MG63 (cell line): ENCODE data around the gene RABGEF1. TPM values are rescaled to one million over a fixed set of nuclear protein-coding genes. Genes with fewer than 3 reads are reported as not detected.
A peak's percentile ranks its signal among the peaks of the same experiment; 100 is the strongest.
"Not testable (repeated sequence)": the region's sequence is repeated elsewhere in the genome, so short reads cannot be mapped to it uniquely, and the experiment has no call there.

ENCODE experiments used
- DNase-seq: peaks from one replicate; pipeline ENCODE4 v3.0.0-alpha.2; 2020
- H3K27me3 ChIP-seq: fragments of 250-450 bp; sonication (Bioruptor Pico); 2 replicates; pipeline ENCODE4 v1.5.1; 2020; ENCODE audit warnings: mild to moderate bottlenecking, moderate library complexity
- H3K36me3 ChIP-seq: fragments of 250-450 bp; sonication (Bioruptor Pico); 2 replicates; pipeline ENCODE4 v1.5.1; 2020; ENCODE audit warnings: mild to moderate bottlenecking, moderate library complexity
- H3K4me3 ChIP-seq: fragments of 250-450 bp; sonication (Bioruptor Pico); 2 replicates; pipeline ENCODE4 v1.5.1; 2020; ENCODE audit warnings: mild to moderate bottlenecking, moderate library complexity
- H3K9me3 ChIP-seq: fragments of 250-450 bp; sonication (Bioruptor Pico); 2 replicates; pipeline ENCODE4 v1.5.1; 2020; ENCODE audit warnings: mild to moderate bottlenecking, moderate library complexity
- total RNA-seq: library from RNA; depleted of rRNA; stranded (reverse); fragments of >200 nt; shearing (Covaris generic); gene quantifications from 2 replicates; pipeline ENCODE4 v1.2.3, GENCODE V29; 2014; ENCODE audit warnings: low replicate concordance; rRNA removed

Gene RABGEF1
- total RNA-seq: 12.2 and 29.1 TPM in 2 replicates

DNA sequence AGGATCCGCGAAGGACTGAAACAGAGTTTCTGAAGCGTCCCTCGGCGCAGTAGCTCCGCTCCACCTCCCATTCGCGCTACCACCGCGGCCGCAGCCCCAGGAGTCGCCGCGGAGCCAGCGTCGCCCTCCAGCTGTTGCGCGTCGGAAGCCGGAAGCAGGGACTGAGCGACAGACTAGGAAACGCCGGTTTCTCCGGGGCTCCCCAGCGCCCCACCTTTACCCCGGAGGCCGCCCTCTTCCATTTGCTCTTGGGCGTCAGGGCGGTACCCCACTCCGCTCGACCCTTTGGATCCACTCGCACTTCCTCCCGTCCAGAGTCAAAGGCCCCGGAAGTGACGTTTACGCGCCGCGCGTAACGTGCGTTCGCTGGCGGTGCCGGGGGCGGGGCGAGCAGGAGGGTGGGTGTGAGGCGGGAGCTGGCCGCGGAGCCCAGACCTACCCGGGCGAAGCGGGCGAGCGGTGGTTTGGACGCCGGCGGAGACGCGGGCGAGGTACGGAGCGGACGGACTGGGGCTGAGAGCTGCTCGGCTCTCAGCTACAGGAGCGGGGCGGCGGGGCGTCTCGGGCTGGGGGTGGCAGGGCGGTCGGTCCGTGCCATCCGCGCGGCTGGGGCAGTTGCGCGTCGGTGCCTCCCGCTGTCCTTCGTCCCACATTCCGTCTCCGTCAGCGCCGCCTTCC, at the start of gene RABGEF1:
TSS of gene RABGEF1 (plus strand) at position 432 of the 678 bp plus-strand sequence. CDS start 31,167 bp downstream, outside the sequence.
- Histone ChIP-seq H3K4me3 (peak within 1 kb of the TSS; percentile 64), H3K36me3 (no peaks in the 10 kb centered on the region; the same call in 1 of the 2 replicates), H3K9me3 (no peaks in the 10 kb centered on the region), H3K27me3 (no peaks in the 10 kb centered on the region)
- DNase-seq: peak; percentile 92

DNA sequence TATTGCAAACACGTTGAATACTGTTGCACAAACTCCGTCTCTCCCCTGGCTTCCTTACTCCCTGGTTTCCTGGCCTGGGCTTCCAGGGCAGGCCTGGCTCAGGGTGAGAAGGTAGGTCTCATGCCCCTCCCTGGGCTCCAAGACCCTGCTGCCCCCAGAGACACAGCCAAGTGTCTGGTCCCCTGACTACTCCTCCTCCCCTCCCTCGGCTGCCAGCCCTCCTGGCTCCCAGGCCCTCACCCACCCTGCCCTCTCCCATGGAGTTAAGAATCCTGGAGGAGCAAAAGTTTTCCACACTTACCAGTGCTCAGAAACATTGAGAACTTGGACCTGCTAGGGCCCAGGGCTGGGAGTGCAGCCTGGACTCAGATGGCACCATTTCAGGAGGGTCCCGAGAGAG, 47.2 kb upstream of the RABGEF1 start:
- H3K36me3 ChIP-seq: peaks cover under 1% of the 10 kb centered on the region; the same call in 1 of the 2 replicates
- no peaks in the 10 kb centered on the region for H3K27me3 ChIP-seq
- no peak for DNase-seq
- H3K9me3 ChIP-seq: 0 out of 2 replicates have a peak, but pooled peaks cover 1% of the 10 kb centered on the region
- no peak overlapping the region for H3K4me3 ChIP-seq

DNA sequence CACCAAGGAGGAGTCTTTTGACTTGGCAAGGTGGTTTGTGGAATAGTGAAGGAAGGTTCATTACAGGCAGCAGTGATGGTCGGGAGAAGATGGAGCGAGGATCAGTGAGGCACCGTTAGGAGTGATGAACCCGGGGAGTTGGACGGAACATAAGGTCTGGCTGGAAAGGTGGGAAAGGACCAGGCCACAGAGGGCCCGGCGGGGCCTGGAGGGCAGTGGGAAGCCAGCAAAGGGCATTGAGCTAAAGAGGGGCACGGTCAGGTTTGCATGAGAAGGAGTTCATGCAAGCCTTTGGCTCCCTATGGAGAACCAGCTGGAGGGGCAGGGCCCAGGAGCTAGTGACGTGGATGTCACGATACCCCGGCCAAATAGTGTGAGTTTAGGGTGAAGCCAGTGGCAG, 46.2 kb upstream of the RABGEF1 start:
- Histone ChIP-seq H3K9me3 (no peaks in the 10 kb centered on the region), H3K4me3 (no peak overlapping the region), H3K36me3 (no peaks in the 10 kb centered on the region), H3K27me3 (no peaks in the 10 kb centered on the region)
- no peak for DNase-seq

DNA sequence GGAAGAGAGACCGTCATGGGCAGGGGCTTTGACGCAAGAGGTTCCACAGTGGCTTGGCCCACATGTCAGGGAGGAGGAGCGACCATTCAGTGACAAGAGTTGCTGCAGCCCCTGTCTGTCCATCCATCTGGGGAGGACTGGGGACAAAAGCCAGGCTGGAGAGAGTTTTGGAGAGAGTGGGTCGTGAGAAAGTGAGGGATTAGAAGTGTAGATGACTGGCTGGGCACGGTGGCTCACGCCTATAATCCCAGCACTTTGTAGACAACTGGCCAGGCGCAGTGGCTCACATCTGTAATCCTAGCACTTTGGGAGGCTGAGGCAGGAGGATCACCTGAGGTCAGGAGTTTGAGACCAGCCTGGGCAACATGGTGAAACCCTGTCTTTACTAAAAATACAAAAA, 45.1 kb upstream of the RABGEF1 start:
- not testable (repeated sequence) for DNase-seq, H3K27me3 ChIP-seq, H3K36me3 ChIP-seq, H3K9me3 ChIP-seq, H3K4me3 ChIP-seq

DNA sequence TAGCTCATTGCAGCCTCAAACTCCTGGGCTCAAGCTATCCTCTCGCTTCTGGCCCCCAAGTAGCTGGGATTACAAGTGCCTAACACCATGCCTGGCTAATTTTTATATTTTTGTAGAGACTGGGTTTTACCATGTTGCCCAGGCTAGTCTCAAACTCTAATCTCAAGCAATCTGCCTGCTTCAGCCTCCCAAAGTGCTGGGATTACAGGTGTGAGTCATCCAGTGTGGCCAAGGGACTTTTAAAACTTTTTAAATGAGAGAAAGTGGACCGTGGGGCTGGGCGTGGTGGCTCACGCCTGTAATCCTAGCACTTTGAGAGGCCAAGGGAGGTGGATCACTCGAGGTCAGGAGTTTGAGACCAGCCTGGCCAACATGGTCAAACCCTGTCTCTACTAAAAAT, 44.4 kb upstream of the RABGEF1 start:
- H3K36me3 ChIP-seq, H3K4me3 ChIP-seq, H3K9me3 ChIP-seq, H3K27me3 ChIP-seq, DNase-seq: not testable (repeated sequence)

DNA sequence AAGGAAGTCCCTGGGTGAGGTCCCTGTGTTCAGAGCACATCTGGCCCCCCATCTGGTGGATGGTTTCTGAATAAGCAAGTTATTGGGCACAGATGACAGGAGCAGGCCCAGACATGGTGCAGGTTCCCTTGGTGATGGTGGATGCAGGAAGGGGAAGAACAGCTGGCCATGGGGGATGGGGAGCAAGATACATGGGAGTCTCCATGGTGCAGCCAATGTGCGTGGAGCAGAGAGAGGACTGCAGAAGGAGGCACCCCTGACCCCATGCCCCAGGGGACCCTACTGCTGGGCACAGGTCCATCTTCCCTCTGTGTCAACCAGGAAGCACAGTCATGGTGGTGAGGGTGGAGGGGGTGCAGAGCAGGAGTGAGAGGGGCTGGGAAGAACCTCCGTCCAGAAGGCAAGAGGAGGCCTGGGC, 43.8 kb upstream of the RABGEF1 start:
- no peaks in the 10 kb centered on the region for H3K36me3 ChIP-seq
- DNase-seq: peak; percentile 67
- H3K4me3 ChIP-seq: no peak overlapping the region
- H3K27me3 ChIP-seq: no peaks in the 10 kb centered on the region
- H3K9me3 ChIP-seq: no peaks in the 10 kb centered on the region

DNA sequence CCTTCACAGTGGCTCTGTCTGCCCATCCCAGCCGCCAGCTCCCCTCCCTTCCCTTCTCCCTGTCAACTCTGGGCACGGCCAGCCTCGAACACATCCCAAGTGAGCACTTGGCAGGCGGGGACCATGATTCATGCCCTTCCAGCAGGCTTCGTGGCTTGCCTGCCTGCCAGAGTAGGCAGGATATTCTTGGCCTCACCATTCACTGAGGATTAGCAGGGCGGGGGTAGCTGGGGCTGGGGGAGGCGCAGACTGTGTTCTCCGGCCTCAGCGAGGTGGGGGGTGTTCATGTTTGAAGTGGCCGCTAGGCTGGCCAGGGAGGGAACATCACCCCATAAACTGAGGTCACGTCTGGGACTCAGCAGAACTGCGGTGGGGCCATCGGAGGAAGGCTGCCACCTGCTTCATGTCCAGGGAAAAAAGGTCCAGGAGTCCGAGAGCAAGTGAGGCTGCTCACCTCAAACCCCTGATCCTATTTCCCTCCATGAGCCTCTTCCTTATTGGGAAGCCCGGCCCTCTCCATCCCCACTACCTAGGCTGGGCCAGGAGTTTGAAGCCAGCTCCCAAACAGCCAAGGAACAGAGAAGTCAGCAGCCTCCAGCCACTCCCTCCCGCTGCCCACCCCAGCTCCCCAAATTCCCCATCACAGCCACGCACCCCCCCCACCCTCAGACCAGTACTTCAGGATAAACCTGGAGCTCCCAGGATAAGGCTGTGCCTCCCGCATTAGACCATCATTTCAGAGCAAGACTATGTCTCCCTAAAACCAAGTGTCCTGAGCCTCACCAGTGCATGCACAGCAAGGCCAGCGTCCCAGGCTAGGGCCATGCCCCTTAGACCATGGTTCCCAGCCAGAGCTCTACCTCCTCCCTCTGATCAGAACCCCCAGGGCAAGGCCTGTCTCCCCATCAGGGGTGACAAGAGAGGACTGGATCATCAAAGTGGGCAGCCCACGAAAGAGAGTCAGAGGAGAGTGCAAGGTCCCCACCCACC, 42.8 kb upstream of the RABGEF1 start:
- Histone ChIP-seq H3K9me3 (no peaks in the 10 kb centered on the region), H3K27me3 (no peaks in the 10 kb centered on the region), H3K4me3 (no peak overlapping the region), H3K36me3 (no peaks in the 10 kb centered on the region)
- peak; percentile 93 for DNase-seq

DNA sequence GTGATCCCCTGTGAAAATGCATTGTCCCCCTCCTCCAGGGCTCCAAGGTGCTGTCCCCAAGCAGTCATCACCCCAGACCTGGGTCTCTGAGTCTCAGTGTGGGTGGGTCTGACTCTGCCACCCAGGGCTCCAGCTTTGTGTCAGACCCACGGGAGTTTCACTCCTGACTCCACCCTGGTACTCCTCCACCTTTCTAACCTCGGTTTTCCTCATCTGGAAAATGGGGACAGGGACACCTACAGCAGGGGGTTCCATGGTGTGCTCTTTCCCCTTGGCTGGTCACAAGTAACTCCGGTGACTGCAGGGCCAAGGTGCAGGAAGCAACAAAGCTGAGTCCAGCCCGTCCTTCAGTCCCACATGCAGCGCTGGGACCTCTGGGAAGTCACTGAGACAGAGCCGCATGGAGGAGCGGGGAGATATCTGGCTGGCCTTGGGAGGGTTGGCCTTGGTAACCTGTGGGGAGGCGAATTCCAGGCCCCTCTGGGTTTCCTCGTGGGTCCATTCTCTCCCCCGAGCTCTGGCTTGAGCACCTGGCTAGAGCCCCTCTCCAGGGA, 41.8 kb upstream of the RABGEF1 start:
- no peak for DNase-seq
- Histone ChIP-seq H3K36me3 (no peaks in the 10 kb centered on the region), H3K27me3 (no peaks in the 10 kb centered on the region), H3K4me3 (no peak overlapping the region), H3K9me3 (no peaks in the 10 kb centered on the region)

DNA sequence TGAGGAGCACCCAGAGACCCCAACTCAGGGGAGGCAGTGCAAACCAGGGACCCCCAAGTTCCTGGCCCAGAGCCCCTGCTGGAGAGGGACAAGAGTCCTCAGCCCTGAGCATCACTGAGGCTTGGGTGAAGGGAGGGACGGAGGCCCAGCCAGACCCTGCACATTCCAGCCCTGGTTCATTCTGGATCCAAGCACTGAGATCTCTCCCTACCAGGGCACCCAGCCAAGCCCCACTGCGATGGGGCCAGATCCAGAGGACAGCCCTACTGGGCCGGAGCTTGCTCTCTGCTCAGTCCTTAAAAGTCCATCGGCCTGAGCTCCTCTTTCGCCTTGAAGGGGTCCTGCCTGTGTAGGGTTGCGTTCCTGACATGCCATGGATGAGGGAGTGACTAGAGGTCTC, 40.5 kb upstream of the RABGEF1 start:
- H3K4me3 ChIP-seq: no peak overlapping the region
- no peaks in the 10 kb centered on the region for H3K27me3 ChIP-seq
- no peak for DNase-seq
- no peaks in the 10 kb centered on the region for H3K9me3 ChIP-seq
- H3K36me3 ChIP-seq: no peaks in the 10 kb centered on the region

DNA sequence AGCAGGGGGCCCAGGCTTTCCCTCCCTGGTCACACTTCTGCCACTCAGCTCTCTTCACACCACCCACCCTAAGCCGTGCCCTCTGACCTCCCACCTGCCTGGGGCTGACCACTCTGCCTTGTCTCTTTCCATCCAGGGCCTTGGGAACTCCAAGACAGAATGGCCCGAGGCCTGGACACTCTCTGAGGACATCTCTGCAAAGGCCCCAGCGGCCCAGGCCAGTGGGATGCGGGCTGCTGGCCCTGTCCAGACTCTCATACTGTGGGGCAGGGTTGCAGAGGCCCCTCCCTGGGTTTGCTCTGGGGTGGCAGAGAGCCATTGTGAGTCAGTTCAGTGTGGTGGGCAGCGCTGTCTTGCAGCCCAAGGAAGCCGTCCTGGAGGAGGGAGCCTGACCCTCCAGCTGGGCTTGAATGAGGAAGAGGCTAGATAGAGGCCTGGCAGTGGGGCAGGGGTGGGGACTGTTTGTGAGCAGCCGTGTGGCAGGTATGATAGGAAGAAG, 39.9 kb upstream of the RABGEF1 start:
- H3K4me3 ChIP-seq: no peak overlapping the region
- no peak for DNase-seq

DNA sequence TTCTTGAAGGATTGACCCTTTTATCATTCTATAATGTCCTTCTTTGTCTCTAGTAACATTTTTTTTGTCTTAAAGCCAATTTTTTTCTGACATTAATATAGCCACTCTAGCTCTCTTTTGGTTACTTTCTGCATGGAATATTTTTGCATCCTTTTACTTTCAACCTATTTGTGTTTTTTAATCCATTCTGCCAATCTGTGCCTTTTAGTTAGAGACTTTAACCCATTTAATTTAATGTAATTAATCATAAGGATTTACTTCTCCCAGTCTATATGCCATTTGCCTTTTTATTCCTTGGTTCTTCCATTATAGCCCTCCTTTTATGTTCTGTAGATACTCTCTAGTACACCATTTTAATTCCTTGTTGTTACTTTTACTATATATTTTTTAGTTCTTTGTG, 32.7 kb upstream of the RABGEF1 start:
- Histone ChIP-seq H3K4me3 (no peak overlapping the region), H3K9me3 (no peaks in the 10 kb centered on the region), H3K36me3 (no peaks in the 10 kb centered on the region; the same call in 1 of the 2 replicates), H3K27me3 (no peaks in the 10 kb centered on the region)
- no peak for DNase-seq

More for the DNA sequence above, 39.9 kb upstream of the RABGEF1 start:
- no peaks in the 10 kb centered on the region for H3K36me3 ChIP-seq
- H3K9me3 ChIP-seq: no peaks in the 10 kb centered on the region
- no peaks in the 10 kb centered on the region for H3K27me3 ChIP-seq

DNA sequence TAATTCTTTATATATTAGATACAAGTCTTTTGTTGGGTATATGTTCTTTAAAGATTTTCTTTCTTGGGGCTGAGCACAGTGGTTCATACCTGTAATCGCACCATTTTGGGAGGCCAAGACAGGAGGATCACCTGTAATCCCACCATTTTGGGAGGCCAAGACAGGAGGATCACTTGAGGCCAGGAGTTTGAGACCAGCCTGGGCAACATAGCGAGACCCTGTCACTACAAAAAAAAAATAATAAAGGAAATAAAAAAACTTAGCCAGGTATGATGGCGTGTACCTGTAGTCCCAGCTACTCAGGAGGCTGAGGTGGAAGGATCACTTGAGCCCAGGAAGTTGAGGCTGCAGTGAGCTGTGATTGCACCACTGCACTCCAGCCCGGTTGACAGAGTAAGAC, 29.8 kb upstream of the RABGEF1 start:
- not testable (repeated sequence) for H3K4me3 ChIP-seq

DNA sequence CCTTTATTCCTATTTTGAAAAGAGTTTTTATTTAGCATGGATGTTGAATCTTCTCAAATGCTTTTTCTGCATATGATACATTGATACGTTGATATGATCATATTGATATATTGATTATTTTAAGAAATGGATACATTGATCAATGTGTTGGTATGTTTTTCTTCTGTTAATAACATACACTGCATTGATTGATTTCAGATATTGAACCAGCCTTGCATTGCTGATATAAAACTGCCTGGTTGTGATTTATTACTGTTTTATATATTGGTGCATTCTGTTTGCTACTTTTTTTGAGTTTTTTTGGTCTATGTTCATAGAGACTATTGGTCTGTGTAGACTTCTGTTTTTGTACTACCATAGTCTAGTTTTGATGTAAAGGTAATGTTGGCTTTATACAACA, 26.8 kb upstream of the RABGEF1 start:
- Histone ChIP-seq H3K27me3 (no peaks in the 10 kb centered on the region), H3K9me3 (no peaks in the 10 kb centered on the region), H3K36me3 (peaks cover 6% of the 10 kb centered on the region), H3K4me3 (no peak overlapping the region)
- no peak for DNase-seq

More for the DNA sequence above, 29.8 kb upstream of the RABGEF1 start:
- H3K36me3 ChIP-seq, H3K27me3 ChIP-seq, DNase-seq, H3K9me3 ChIP-seq: not testable (repeated sequence)

DNA sequence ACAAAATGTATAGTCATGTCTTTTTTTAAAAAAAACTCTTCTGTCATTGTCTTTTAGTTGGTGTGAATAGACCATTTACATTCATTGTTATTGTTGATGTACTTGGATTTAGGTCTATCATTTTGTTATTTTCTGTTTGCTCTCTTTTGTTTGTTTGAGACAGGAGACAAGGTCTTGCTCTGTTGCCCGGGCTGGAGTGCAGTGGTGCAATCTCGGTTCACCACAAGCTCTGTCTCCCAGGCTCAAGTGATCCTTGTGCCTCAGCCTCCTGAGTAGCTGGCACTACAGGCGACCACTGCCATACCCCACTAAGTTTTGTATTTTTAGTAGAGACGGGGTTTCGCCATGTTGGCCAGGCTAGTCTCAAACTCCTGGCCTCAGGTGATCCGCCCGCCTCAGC, 23.9 kb upstream of the RABGEF1 start:
- not testable (repeated sequence) for H3K4me3 ChIP-seq, H3K27me3 ChIP-seq, DNase-seq, H3K9me3 ChIP-seq, H3K36me3 ChIP-seq

DNA sequence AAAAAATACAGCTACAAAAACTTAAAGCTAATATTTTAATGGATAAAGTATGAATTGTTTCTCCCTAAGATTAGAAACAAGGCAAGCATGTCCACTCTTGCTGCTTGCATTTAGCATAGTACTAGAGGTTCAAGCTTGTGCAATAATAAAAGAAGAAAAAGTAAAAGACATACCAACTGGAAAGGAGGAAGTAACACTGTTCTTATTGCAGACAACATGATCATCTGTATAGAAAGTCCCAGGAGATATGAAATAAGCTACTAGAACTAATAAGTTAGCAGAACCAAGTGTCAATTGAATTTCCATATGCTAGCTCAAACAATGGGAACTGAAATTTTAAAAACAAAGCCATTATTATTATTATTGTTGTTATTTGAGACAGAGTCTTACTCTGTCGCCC, 20.0 kb upstream of the RABGEF1 start:
- Histone ChIP-seq H3K36me3 (peaks cover 15% of the 10 kb centered on the region), H3K9me3 (peaks cover 3% of the 10 kb centered on the region), H3K27me3 (no peaks in the 10 kb centered on the region), H3K4me3 (no peak overlapping the region)
- DNase-seq: no peak

DNA sequence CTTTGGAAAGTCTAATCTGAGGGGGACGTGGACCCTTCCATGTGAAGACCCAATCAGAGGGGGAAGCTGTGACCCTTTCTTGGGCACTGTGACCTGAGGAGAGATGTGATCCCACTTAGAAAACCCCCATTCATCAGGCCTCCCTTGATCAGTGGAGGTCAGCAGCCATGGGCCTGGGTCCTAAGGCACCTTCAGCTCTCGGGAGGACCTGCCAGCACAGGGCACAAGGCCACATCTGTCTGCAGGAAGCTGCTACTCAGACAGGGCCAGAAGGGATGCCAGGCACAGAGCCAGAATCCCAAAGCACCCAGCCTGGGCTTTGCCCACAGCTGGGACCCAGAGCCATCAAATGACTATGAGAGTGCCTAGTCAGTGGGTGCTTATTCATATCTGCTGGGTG, 14.7 kb upstream of the RABGEF1 start:
- Histone ChIP-seq H3K27me3 (no peaks in the 10 kb centered on the region), H3K36me3 (peaks cover 16% of the 10 kb centered on the region), H3K4me3 (no peak overlapping the region), H3K9me3 (peaks cover 3% of the 10 kb centered on the region)
- no peak for DNase-seq

DNA sequence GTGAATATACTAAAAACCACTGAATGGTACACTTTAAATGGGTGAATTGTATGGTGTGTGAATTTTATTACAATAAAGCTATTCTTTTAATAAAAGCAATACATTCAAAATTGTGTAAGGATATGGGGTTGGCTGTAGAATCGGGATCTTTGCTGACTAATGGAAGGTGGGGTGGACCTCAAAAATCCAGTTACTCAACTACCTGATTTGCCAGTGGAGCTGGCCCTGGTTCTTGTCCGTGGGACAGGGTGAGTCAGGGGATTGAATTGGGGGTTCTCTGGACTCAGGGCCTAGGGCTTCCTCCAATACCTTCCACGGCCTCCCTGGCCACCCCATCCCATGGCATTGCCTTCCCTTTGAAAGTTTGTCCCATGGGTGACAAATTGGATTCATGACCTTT, 13.5 kb upstream of the RABGEF1 start:
- H3K4me3 ChIP-seq: no peak overlapping the region
- H3K36me3 ChIP-seq: peaks cover 16% of the 10 kb centered on the region
- H3K9me3 ChIP-seq: peaks cover 3% of the 10 kb centered on the region
- no peaks in the 10 kb centered on the region for H3K27me3 ChIP-seq
- no peak for DNase-seq
